Right lung (tissue), 5 donors: ENCODE data around the gene PIAS1. TPM values are rescaled to one million over a fixed set of nuclear protein-coding genes. Genes with fewer than 3 reads are reported as not detected.
A peak's percentile ranks its signal among the peaks of the same experiment; 100 is the strongest.
"Not testable (repeated sequence)": the region's sequence is repeated elsewhere in the genome, so short reads cannot be mapped to it uniquely, and the experiment has no call there.

Source experiments
- DNase-seq, 2 donors: peaks; one replicate each; pipeline ENCODE4 v3.0.0-alpha.2; 2013
- polyA plus RNA-seq, 5 donors: library from polyadenylated mRNA; unstranded; fragments of 120-200 nt; gene quantifications; one replicate each; pipeline versions ENCODE4 v1.2.1 to v1.2.3, GENCODE V29; 2013; ENCODE audit warnings: inconsistent platforms in 1 of 5, low replicate concordance in 1 of 5; ENCODE audit not compliant: insufficient read length in 5 of 5, insufficient read depth in 1 of 5

The PIAS1 gene
- polyA plus RNA-seq, 5 donors = 49.8 to 77.8 (median 67.4) TPM

- DNase-seq = no peak
Observed at GRCh38 chr15:68213991-68214837, 160.1 kb downstream of the PIAS1 start.

- no peak for DNase-seq
Observed at GRCh38 chr15:68214838-68215254, 160.7 kb downstream of the PIAS1 start.

GRCh38 chr15:68217341-68217740 is 163.2 kb downstream of the PIAS1 start:
- no peak for DNase-seq

- DNase-seq = no peak
Observed at GRCh38 chr15:68218331-68218730, 164.2 kb downstream of the PIAS1 start.

DNA sequence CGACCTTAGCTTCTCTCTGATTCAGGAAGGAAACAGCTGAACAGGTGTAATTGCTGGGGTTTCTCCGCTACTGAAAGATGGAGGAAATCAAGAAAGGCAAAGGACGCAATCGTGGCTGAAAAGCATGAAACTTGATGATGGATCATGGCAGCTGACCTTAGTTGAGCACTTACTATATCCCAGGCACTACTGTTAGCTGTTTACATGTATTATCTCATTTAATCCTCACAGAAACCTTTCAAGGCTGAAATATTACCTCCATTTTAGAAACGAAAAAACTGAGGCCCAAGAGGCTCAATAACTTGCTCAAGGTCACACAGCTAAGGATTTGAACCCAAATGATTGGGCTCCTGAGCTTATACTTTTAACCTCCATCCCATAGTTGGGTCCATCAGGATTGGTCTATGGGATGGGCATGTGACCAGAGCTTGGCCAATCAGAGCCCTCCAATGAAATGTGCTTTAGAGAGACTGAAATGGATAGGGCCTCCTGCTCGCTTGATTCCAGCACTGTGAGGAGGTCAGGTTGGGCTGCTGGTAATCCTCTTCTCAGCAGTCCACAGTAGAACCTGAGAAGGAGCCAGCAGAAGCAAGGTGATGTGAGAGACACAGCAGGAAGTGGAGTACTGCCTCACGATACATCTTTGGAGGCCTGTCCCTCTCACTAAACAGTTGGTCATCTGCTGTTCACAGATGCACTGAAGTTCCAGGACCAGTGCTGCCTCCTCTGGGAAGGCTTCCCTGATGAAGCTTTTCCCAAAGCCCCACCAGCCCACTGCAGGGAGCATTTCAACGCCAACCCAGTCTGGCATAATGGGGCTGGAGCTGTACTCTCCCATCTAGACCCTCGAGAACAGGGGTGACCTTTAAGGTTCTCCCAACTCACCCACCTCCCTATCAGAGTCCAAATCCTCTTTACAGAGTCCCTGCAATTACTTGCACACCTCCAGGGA is 165.0 kb downstream of the PIAS1 start:
- no peak for DNase-seq

DNA sequence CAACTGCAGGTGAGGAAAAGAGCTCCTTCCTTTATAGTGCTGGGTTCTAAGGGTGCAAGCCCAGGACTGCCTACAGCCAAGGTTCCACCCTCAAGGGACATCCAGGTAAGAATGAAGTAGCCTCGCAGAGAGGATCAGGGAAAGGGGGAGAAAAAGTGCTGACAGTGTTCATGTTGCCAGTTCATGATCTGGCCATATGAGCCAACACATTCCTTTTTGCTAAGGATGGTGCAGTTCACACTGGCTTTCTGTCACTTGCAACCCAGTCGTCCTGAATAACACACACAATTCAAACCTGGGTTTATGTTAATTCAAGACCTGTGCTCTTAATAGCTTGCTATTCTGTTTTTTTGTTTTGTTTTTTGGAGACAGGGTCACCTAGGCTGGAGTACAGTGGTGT is 166.4 kb downstream of the PIAS1 start:
- DNase-seq = no peak

- DNase-seq = no peak
Observed at GRCh38 chr15:68220967-68221366, 166.9 kb downstream of the PIAS1 start.

GRCh38 chr15:68221530-68222431 is 167.7 kb downstream of the PIAS1 start:
- not testable (repeated sequence) for DNase-seq

DNA sequence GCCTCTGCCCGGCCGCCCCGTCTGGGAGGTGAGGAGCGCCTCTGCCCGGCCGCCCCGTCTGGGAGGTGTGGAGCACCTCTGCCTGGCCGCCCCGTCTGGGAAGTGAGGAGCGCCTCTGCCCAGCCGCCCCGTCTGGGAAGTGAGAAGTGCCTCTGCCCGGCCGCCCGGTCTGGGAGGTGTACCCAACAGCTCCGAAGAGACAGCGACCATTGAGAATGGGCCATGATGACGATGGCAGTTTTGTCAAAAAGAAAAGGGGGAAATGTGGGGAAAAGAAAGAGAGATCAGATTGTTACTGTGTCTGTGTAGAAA is 168.3 kb downstream of the PIAS1 start:
- not testable (repeated sequence) for DNase-seq

GRCh38 chr15:68223171-68223570 is 169.1 kb downstream of the PIAS1 start:
- DNase-seq = no peak

DNA sequence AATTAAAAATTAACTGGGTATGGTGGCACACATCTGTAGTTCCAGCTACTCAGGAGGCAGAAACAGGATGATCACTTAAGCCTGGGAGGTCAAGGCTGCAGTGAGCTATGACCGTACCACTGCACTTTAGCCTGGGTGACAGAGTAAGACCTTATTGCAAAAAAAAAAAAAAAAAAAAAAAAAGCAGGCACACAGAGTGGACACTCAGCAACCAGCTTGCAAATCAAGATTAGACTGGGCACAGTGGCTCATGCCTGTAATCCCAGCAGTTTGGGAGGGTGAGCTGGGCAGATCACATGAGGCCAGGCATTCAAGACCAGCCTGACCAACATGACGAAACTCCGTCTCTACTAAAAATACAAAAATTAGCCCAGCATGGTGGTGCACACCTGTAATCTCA is 170.0 kb downstream of the PIAS1 start:
- DNase-seq = no peak

DNA sequence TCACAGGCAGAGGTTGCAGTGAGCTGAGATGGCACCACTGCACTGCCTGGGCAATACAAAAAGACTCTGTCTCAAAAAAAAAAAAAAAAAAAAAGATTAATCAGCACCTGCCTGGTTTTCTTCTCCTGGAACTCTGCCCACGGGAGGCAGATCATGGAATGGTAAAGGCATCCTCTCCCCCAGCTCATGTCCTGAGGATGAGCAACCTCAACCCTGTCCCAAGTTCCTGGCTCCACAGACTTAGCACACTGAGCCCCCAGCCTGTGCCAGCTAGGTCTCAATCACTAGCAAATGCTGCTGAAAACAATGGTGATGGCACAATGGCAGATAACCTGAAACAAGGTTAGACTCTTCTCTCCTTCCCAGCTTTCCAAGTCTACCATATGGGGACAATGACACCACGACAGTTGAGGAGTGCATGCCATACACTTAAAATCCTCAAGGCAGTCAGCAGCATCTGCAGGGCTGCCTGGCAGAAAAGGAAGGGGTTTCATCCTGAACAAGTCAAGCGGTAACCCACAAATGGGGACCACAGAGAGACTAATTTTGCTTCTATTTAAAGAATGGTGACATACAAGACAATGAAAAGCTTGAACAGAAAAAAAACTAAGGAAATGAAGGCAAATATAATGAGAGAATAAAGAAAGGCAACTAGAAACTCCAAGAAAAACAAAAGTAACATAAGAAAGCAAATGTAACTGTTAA is 170.6 kb downstream of the PIAS1 start:
- no peak for DNase-seq

DNA sequence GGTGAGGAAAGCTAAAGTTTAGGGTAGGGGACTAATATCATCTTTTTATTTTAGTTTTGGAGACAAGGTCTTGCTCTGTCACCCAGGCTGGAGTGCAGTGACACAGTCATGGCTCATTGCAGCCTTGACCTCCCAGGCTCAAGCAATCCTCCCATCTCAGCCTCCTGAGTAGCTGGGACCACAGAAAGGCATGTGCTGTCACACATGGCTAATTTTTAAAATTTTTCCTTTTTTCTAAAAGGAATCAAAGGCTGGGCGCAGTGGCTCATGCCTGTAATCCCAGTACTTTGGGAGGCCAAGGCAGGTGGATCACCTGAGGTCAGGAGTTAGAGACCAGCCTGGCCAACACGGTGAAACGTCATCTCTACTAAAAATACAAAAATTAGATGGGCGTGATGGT is 171.3 kb downstream of the PIAS1 start:
- DNase-seq = not testable (repeated sequence)

- DNase-seq = no peak
Observed at GRCh38 chr15:68227643-68228142, 173.6 kb downstream of the PIAS1 start.

- DNase-seq = no peak
Observed at GRCh38 chr15:68228143-68228970, 174.2 kb downstream of the PIAS1 start.

GRCh38 chr15:68228971-68229385 is 174.9 kb downstream of the PIAS1 start:
- no peak for DNase-seq

- DNase-seq = peak; percentile 81 to 82
Observed at GRCh38 chr15:68229386-68230156, 175.5 kb downstream of the PIAS1 start, which contains the start of gene CLN6. Gene CLN6 (minus strand): TSS chr15:68229728. CDS start chr15:68229584, 144 bp downstream.

DNA sequence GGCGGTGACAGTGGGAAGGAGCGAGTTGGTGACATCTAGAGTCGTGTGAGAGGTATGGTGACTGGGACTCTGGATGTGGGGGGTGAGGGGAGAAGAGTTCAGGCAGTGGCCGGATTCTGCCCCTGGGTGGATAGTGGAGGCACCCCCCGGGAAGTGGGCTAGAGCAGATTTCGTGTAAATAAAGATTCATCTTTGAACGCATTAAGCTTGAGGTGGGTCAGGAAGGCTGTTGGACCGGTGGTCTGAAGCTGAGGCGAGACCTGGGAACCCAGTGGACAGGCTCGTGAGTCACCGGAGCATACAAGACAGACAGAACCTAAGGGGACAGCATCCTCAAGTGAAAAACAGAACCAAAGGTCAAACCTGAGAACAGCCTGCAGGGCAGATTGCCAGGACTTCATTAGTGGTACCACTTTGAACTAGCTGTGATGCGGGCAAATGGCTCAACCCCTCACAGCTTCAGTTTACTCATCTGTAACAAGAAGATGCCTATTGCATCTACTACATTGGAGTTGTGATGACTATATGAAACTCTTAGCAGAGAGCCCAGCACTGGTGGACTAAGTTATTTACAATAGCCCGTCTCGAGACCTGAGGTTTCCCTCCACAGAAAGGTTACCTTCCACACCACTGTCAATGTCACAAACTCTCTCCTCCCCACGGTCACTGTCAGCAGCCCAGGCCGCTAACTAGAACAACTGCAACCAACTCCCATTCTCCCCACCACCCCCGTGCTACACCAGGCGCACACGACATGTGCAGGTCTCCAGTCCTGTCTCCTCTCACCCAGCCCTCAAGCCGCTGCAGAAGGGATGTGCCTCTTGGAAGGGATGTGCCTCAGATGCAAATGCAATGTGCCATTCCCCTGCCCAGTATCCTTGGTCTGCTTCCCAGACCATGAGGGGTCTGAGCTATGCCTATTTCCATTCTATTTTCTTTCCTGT is 176.3 kb downstream of the PIAS1 start:
- no peak for DNase-seq
